Activated CD8-positive, alpha-beta memory T cell treated with anti-CD3 and anti-CD28 coated beads for 4 hours (primary cell): ENCODE results near the gene RPS6KB2.

ENCODE experiments used
- DNase-seq, 2 donors: peaks; one replicate each; pipeline ENCODE4 v3.0.0-alpha.2; 2020; ENCODE audit warnings: low read depth in 2 of 2

RPS6KB2 gene

DNA sequence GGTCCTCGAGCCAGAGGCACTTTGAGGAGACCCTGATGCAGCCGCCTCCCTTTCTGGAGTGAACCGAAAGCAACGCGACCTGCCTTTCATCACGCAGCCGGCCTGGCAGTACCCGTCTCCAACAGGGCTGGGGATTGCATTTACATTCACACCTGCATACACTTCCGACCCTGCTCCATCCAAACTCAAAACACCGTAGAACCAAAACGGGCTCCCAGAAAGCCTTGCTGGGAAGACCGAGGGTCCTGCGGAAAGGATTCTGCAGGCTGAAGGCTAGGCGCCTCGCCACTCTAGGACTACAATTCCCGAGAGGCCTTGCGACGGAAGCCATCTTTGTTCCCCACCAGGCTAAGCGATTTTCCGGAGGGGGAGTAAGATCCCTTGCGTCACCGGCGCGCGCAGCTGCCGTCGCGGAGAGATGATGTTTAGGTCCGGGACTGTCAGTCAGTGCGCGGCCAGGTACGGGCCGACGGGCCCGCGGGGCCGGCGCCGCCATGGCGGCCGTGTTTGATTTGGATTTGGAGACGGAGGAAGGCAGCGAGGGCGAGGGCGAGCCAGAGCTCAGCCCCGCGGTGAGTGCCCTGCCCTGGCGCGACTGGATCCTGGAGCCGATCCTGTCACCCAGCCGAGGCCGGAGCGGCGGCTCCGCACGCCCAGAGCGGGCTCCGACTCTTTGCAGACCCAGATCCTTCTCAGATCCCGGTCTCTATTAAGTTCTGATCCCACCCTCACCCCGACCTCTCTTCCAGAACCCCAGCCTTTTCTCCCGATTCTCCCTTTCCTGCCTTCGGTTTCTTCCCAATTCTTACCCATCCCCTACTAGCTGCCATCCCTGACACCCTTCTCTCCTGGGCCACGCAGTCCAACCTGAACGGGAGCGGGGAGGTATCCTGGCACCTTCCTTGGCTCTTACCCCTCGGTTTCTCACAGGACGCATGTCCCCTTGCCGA, at the start of gene RPS6KB2:
RPS6KB2 (plus strand) TSS at position 443 of the 950 bp plus-strand sequence; CDS start at position 495, 52 bp downstream.
- peak; percentile 97 to 100 for DNase-seq

- no peak for DNase-seq
Measured at GRCh38 chr11:67378544-67378943, 49.8 kb upstream of the RPS6KB2 start.

GRCh38 chr11:67379061-67380058, 48.9 kb upstream of the RPS6KB2 start:
- no peak for DNase-seq

DNA sequence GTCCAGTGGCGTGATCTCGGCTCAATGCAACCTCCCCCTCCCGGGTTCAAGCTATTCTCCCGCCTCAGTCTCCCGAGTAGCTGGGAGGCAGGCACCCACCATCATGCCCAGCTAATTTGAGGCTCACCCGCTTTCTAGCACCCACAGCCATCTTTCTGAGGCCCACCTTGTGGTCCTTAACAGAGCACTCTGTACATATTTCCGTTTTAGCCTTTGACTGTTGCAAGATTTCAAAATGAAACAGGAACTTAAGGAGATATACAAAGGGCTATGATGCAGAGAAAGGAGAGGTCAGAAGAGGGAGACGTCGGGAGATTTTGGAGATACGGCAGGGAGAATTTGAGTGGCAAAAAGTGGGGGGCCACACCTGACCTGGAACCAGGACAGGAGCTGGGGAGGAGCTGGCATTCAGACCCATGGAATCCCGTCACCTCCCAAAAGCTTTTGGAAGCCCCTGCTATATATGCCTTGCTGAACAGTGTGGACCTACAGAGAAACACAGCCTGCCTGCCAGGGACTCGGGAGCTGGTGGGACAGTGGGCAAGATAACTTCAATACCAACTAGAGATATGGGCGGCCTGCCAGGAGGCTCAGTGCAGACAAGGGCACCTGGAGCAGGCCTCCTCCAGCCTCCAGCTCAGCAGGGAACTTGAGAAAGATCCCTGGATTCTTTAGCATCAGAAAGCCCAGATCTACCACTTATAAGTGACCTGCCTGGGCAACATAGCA, 46.9 kb upstream of the RPS6KB2 start:
- DNase-seq: no peak

DNA sequence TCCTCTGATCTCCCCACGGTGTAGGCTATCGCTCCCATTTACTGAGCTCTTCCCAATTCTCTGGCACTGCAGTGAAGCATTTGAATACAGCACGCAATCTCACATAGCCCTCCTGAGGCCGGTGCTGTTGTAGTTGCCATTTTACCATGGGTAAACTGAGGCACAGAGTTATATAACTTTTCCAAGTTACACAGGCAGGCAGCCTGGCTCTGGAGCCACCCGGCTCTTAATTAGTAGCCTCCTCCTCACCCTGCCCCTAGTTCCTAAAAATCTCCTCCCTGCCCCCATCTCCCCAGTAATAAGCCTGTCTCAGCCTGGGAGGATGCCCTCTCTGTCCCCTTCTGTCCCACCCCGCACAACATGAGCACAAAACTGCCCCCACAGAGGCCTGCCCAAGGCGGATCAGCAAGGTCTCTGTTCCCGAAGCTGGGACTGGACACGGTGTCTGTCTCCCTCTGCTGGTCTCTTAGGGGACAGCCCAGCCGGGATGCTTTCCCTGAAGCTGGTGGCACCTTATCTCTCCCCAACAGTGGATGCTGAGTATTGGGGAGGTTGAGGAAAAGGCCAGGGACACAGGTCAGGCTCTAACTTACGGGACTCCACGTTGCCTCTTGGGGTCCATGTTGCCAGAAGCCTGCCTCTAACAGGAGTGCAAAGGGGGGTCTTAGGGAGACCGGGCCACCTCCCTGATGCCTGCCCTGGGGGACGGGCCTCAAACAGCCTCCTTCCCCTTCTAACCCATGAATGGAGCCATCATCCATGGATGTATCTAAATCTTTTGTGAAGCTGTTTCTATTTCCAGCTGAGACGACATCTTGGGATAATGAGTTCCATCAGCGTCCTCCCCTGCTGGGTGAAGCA, 45.8 kb upstream of the RPS6KB2 start:
- peak; percentile 68 to 71 for DNase-seq

- DNase-seq: no peak
Measured at GRCh38 chr11:67384851-67385366, 43.4 kb upstream of the RPS6KB2 start.

GRCh38 chr11:67387069-67387468, 41.2 kb upstream of the RPS6KB2 start:
- no peak for DNase-seq

- no peak for DNase-seq
Measured at GRCh38 chr11:67387518-67387917, 40.8 kb upstream of the RPS6KB2 start.

GRCh38 chr11:67389477-67389876, 38.8 kb upstream of the RPS6KB2 start:
- no peak for DNase-seq

DNA sequence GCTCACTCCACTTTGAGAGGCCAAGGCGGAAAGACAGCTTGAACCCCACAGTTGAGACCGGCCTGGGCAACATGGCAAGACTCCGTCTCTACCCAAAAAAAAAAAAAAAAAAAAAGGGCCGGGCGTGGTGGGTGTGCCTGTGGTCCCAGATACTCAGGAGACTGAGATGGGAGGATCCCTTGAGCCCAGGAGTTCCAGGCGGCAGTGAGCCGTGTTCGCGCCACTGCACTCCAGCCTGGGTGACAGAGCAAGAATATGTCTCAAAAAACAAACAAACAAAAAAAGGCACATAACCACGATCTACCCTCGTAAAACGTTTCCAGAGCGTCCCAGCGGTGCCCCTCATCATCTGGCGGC, 37.4 kb upstream of the RPS6KB2 start:
- no peak for DNase-seq

DNA sequence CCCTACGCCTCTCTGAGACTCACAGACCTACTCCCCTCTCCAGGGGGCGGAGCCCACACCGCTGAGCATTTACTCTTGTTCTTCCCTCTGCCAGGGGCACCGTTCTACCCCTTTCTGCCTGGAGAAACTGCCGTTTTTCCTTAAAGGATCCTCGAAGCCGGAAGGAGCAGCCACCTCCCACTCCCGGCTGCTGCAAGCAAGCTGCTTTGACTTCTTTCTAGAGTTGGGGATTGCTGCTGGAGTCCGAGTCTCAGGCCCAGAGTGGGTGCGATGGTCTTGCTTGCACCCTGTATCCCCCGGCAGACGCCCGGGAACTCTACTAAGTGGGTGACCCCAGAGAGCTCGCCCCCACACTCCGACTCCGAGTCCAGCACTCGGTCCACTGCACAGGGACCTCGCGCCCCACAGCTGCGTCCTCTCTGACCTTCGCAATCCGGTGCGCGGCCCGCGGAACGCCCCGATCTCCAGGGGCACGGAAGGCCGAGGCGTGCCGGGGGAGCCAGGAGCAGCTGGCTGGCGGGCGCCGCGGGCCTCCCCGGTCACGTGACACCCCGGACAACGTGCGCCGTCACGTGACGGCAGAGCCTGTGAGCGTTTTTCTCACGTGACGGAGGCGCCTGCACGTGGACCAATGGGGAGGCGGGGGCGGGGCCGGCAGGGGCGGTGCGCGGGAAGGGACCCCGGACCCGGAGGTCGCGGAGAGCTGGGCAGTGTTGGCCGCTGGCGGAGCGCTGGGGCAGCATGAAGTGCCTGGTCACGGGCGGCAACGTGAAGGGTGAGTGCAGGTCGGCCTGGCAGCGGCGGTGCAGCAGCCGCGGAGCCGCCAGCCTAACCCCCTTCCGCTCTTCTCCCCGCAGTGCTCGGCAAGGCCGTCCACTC, 36.8 kb upstream of the RPS6KB2 start, which contains the start of gene RAD9A:
RAD9A (plus strand) TSS at position 683 of the 879 bp plus-strand sequence; CDS start at position 742, 59 bp downstream.
- DNase-seq: peak; percentile 87 to 90

DNA sequence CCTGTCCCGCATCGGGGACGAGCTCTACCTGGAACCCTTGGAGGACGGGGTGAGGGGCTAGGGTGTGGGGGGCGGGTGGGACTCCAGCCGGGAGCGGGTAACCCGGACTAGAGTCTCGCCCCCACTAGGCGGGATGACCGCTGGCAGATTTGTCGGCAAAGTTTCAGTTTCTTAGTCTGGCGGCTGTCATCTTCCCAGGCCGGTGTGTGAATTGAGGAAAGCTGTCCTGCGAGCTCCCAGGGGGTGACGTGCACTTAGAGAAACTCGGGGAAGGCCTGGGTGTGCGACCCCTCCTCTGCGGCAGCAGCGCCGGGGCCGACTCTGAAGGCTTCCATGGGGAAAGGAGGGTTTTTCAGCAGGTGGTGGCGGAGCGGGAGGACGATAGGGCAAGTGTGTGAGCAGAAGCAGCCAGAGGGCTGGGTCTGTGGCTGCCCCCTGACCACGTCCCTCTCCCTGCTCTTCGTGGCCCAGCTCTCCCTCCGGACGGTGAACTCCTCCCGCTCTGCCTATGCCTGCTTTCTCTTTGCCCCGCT, 36.0 kb upstream of the RPS6KB2 start:
- DNase-seq: no peak

- no peak for DNase-seq
Measured at GRCh38 chr11:67393437-67393836, 34.9 kb upstream of the RPS6KB2 start.

DNA sequence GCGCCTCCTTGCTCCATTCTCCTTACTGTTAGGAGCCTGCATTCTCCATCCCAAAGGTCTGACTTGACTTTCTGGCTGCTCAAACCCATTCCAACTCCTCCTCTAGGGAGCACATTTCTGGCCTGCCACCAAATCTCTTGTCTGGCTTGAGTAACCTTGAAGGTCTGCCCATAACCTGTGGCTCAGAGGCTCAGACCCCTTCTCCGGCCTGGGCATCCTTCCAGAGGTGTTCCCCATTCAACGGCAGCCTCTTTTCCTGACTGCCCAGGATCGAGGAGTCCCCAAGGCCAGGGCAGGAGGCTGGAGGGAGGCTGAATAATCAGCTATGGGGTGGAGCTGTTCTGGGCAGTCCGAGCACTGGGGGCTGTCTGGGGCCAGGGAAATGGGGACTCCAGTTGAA, 34.3 kb upstream of the RPS6KB2 start:
- DNase-seq: no peak

GRCh38 chr11:67395555-67396258, 32.6 kb upstream of the RPS6KB2 start:
- no peak for DNase-seq

- DNase-seq: no peak
Measured at GRCh38 chr11:67396259-67396581, 32.1 kb upstream of the RPS6KB2 start.

DNA sequence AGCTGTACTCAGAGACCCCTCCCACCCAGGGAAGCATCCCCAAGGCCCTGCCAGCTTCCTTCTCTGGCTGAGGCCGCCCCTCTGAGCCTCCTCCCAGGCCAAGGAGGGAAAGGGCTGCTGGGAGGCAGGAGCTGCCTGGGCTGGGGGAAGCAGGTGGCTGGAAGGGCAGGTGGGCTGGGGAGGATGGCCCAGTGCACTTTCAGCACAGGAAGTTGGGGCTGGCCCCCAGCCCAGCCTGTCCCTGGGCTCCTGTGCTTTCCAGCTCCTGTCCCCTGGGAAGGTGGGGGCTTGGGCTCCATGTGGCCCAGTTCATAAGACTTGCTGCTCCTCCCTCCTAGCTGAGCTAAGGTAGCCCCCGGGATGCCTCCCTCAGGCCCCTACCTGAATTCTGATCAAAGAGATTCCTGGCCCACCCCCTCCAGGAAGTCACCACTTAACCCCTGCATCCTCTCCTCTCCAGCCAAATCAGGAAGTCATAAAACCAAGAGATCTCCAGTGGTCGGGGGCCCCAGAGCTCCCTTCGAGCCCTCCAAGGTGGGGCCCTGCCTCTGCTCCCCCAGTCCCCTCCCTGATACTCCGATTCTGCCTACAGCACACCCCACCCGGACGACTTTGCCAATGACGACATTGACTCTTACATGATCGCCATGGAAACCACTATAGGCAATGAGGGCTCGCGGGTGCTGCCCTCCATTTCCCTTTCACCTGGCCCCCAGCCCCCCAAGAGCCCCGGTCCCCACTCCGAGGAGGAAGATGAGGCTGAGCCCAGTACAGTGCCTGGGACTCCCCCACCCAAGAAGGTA, 31.5 kb upstream of the RPS6KB2 start:
- no peak for DNase-seq

DNA sequence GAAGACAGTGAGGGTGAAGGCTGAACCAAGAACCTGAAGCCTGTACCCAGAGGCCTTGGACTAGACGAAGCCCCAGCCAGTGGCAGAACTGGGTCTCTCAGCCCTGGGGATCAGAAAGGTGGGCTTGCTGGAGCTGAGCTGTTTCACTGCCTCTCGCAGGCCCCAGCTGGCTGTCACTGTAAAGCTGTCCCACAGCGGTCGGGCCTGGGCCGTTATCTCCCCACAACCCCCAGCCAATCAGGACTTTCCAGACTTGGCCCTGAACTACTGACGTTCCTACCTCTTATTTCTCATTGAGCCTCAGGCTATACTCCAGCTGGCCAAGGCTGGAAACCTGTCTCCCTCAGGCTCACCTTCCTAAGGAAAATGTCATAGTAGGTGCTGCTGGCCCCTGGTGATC, 30.8 kb upstream of the RPS6KB2 start:
- no peak for DNase-seq
